Measurements from ENCODE around the gene MYLK3.
"Not testable (repeated sequence)": the region's sequence is repeated elsewhere in the genome, so short reads cannot be mapped to it uniquely, and the experiment has no call there.

MYLK3 gene

DNA sequence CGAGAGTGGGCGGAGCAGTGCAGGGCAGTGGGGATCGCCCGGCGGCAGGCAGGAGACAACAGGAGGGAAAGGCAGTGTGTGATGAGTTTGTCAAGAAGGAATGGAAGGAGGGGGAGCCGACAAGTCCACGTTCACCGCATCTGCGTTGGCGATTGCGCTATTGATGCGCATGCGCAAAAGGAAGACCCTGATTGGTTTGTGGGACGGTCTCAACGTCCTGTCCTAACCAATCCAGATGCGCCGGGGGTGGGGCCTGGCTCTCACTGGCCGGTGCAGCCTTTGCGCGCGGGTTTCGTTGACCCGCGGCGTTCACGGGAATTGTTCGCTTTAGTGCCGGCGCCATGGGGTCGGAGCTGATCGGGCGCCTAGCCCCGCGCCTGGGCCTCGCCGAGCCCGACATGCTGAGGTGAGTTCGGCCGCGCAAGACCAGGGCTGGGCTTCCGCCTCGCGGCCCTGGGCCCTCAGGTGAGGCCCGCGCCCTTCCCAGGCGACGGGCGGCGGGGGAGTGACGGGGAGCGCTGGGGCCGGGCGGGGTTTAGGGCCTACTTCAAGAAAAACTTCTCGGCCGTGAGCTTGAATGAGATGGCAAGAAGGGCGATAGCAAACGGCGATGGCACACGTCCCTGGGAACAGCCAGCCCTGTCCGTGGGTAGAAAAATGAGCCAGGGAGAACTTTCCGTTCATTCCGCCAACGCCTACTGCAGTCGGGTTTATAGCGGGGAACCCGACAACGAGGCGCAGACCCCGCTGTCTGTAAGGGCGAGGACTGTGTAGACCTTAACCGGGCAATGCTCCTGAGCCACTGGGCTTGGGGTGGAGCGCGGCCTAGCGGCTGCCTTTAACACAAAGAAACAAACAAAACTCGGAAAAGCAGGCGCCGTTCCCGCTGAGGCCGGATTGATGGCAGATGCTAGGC, 58.5 kb downstream of the MYLK3 start, which contains the start of gene ORC6:
Gene ORC6 (plus strand): TSS at position 295 of the 916 bp plus-strand sequence. CDS start 47 bp downstream, at position 342.
- DNase-seq (ENCODE audit: low read depth), result peak; percentile 94

DNA sequence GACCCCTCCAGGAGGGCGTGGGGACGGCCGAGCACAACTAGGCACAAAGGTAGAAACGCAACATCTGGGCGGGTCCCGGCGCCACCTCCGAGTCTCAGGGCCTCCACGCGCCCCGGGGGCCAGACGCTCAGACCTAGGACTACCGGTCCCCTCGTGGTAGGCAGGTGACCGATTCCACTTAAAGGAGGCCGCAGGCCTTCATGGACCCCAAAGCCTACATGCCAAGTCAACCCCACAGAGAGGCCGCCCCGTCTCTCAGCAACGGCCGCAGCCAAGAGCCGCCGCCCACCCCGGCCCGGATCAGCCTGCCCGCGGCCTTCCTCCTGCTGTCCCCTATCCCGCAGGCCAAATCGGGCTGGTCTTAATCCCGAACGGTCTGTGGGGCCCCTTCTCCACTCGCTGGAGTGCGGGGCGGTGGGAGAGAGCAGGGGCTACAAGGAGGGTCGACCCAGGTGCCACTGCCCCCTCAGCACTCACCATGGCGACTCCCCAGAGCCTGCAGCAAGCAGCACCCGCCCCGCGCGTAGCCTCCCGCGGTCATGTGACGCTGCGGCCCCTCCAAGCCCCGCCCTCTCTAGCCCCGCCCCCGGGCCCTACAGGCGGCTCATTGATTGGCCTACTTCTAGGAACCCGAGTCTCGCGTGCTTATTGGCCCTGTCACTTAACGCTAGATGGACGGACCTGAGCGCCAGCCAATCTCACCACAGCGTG, 59.3 kb downstream of the MYLK3 start, which contains the start of gene VPS35:
Gene VPS35 (minus strand): TSS at position 525 of the 711 bp plus-strand sequence. CDS start 45 bp downstream, at position 480.
- peak; percentile 99 for DNase-seq (ENCODE audit: low read depth)

DNA sequence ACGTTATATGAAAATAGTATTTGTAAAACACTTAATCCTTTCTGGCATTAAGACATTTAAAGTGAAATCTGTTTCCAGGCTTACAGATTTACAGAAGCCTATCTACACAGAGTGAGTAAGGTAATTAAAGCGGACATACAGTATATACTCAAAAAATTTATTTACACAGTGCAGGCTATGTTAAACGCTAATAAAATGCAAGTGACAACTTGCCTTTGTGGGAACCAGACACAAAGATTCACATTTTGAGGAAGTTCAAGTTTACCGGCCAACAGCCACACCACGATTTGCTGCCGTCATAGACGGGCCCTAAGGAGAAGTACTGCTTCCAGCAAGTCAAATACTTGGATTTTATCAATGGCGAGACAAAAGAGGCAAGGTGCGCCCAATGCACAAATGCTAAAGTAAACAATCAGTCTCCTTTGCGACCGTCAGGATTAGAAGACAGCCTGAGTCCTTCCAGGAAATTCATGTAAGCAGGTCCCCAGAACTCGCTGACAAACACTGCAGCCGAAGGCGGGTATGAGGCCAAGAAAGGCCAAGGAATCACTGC, 60.0 kb downstream of the MYLK3 start:
- DNase-seq (ENCODE audit: low read depth), result no peak

DNA sequence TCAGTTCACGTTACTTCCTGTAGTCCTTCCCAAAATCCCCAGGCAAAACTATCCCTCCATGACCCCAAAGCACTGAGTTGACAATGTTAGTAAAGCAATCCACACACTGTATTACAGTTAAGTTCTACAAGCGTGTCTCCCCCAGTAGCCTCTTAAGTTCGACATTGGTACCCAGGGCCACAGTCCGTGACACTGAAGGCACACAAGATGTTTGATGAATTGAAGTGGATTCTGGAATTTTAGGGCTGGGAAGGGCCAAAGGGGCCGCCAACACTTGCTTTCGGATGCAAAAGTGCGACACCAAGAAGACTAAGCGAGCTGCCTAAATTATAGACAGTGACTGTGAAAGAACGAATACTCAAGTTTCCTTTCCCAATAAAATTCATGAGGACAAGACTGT, 60.7 kb downstream of the MYLK3 start:
- DNase-seq (ENCODE audit: low read depth), result no peak

DNA sequence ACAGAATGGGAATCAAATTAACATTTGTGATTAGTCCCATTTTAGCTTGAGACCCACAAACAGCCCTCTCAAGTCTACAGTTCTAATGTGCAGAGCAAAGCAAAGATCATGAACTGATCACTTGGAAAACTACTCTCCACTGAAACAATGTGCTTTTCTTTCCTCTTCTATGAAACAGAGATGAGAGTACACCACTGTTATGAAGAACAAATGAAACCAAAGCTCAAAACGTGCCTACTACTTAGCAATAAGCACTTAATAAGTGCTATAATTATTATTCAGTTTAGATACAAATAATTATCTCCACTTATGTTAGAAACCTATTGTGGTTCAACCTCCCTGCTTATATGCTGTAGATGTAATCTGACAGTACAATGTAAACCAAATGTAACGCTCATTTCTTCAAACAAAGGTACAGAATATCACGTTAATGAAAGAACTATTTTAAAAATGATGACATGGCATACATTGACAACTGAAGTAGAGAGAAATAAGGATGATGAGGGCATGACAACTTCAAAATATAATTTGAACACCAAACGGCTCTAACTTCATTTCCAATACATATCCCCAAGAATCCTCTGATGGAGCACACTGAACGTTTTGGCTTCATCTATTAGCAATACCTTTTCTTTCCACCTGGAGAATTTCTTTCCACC, 61.2 kb downstream of the MYLK3 start:
- no peak for DNase-seq (ENCODE audit: low read depth)

DNA sequence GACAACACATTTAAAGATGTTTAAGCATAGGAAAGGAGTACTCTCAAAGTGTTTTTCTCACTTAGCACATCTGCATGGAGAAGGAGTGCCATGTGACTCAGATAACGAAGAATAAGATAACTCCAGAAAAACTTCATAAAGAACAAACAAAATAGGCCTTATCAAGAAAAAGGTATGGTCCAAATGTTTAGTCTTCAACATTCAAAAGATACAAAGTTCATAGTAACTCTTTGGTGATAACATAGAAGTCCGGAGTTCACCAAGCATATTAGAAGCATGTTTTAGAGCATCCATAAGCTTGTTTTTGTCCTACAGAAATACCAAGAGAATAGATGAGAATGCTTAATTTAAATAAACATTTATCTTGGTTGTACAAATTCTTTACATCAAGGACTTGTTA, 66.3 kb downstream of the MYLK3 start:
- DNase-seq (ENCODE audit: low read depth), result not testable (repeated sequence)

DNA sequence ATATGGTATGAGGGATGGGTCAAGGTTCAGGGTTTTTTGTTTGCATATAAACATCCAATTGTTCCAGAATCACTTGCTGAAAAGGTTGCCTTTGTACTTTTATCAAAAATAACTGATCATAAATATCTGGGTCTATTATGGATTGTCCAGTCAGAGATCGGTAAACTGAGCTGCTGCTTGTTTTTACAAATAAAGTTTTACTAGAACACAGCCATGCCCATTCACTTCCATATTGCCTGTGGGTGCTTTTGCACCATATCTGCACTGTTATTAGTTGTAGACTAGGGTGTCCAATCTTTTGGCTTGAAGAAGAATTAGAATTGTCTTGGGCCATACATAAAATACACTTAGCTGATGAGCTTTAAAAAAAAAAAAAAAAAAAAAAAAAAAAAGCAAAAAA, 70.2 kb downstream of the MYLK3 start:
- not testable (repeated sequence) for DNase-seq (ENCODE audit: low read depth)

DNA sequence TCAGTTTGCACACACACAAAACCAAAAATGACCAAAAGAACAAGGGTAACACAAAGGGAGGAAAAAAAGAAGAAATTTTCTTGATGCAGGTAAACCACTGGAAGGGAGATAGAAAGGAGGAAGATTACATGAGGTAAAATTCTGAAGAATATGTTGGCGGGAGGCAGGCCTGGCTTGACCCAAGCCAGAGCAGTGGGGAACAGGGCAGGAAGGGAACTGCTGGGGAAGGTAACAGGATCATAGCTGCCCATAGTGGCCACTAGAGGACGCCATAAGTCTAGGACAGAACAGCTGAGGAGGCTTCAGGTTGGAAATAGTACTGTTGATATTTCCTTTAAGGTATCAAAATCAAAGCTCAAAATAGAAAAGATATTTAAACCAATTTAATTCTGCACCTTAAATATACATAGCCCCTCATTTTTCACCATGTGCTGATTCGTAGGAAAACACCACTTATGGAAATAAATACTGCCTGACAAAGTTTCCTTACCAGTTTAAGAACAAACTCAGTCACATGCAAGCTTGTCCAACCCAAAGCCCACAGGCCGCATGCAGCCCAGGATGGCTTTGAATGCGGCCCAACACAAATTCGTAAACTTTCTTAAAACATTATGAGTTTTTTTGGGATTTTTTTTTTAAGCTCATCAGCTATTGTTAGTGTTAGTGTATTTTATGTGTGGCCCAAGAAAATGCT, 74.7 kb downstream of the MYLK3 start:
- DNase-seq (ENCODE audit: low read depth), result peak; percentile 50

DNA sequence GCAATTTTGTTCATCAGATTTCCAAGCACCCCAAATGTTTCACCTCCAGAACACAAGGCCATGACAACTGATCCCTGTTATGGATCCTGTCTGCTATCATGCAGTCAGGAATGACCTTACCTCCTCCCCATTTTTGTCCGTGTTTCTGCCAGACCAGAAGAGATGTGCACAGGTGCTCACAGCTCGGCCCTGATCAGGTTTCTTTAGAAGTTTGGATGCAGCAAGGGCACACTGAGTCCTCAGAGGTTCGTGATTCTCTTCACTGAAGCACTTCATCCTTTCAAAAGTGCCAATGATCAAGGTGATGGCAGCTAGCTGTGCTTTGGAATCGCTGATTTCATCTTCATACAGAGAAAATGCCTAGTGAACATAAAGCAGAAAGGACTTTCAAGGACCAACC, 86.0 kb downstream of the MYLK3 start:
- DNase-seq (ENCODE audit: low read depth), result no peak

DNA sequence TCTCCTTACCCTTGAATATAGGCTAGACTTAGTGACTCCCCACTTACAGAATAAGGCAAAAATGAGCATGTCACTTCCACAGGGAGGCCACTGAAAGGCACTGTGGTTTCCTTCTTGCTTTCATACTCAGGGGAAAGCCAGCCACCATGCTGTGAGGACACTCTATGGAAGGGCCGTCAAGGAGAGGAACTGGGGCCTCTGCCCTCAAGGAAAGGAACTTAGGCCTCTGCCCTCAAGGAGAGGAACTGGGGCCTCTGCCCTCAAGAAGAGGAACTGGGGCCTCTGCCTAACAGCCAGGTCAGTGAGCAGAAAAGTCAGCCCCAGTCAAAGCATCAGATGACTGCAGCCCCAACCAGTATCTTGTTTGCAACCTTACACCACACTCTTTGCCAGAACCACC, 89.2 kb downstream of the MYLK3 start:
- DNase-seq (ENCODE audit: low read depth), result no peak

All from fibroblast of gingiva (primary cell).